OCI-LY7 (cell line): Measurements from ENCODE around the gene WNT6.

Experiments used
- CTCF ChIP-seq: fragments of 200-600 bp; sonication (generic); conservative IDR thresholded peaks from 2 replicates; pipeline ENCODE4 v1.5.1; 2014; ENCODE audit warnings: mild to moderate bottlenecking, antibody characterized with exemption, low read length, moderate library complexity, mixed read lengths
- EZH2phosphoT487 ChIP-seq: fragments of 200-600 bp; sonication (generic); IDR thresholded peaks from 2 replicates; pipeline ENCODE4 v1.6.1; 2018; ENCODE audit warnings: low read depth, borderline replicate concordance, mild to moderate bottlenecking, mixed run types, antibody characterized with exemption, low read length, moderate library complexity, mixed read lengths

- TF ChIP-seq CTCF (no peak), EZH2phosphoT487 (no peak)
These were observed at the start of gene WNT6 for GRCh38 chr2:218859556-218859987.
